ENCODE data around the gene ATP8A2. TPM values are rescaled to one million over a fixed set of nuclear protein-coding genes. Genes with fewer than 3 reads are reported as not detected.

Gene ATP8A2
- total and polyA plus RNA-seq, 2 of the 8 experiments (the other 6 are each of a cell fraction or from before 2014, with no cell fraction given): 2.4 to 8.3 TPM

DNA sequence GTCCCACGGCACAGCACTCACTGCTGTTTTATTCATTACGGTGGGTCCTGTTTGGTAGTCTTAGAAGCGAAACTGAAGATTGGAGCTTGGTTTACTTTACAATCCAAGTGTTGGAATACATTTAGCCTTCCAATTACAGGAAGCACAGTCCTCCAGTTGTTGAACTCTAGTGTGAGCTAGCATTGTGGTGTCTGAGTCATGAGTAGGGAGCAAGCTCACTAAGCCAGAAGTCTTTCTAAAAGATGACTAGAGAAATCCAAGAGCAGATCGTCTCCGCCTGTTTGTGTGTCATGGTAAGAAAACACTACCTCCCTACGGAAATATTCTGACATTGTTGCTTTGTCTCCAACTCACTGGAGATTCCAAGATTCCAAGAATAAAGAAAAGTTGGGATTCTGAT is 690.2 kb downstream of the ATP8A2 start:
- Histone ChIP-seq H3K23me2 (ENCODE audit: low read depth, low read length) (no peaks in the 10 kb centered on the region), H3K56ac (replicated peaks; ENCODE audit: insufficient read length, low read depth, low read length) (no peak overlapping the region), H2BK20ac (ENCODE audit: low read length) (no peak overlapping the region), H3K14ac (ENCODE audit: insufficient read length) (no peak overlapping the region), H3K4me2 (ENCODE audit: insufficient read depth in 1 of 2, low read depth in 2 of 2, low read length in 2 of 2) (no peak overlapping the region), H2AK5ac (ENCODE audit: low read depth, low read length) (no peak overlapping the region), H3K27me3 (replicated peaks in 1 of 4; ENCODE audit: control insufficient read depth in 3 of 4, extremely low read depth in 1 of 4, insufficient read depth in 3 of 4, low read length in 3 of 4) (no peaks in the 10 kb centered on the region; a peak in 1 of 7 replicates), H3K18ac (ENCODE audit: extremely low read depth, low read length) (no peak overlapping the region), H3K9ac (replicated peaks in 1 of 4; ENCODE audit: extremely low read depth in 1 of 4, low read depth in 3 of 4, low read length in 3 of 4) (no peak overlapping the region), H3K4me3 (ENCODE audit: extremely low read depth in 1 of 4, insufficient read depth in 2 of 4, low read depth in 3 of 4, low read length in 4 of 4) (no peak overlapping the region), H2BK15ac (ENCODE audit: low read length) (no peak overlapping the region), H3K4ac (replicated peaks; ENCODE audit: insufficient read length, low read depth, low read length) (no peak overlapping the region), H3K23ac (ENCODE audit: insufficient read length) (no peak overlapping the region), H3K4me1 (replicated peaks in 1 of 4; ENCODE audit: control insufficient read depth in 3 of 4, insufficient read depth in 4 of 4, low read length in 3 of 4) (no peaks in the 10 kb centered on the region), H4K20me1 (replicated peaks in 1 of 2; ENCODE audit: control insufficient read depth in 1 of 2, insufficient read depth in 2 of 2, low read length in 2 of 2) (no peaks in the 10 kb centered on the region), H4K91ac (replicated peaks; ENCODE audit: insufficient read length, low read length) (no peak overlapping the region), H3K9me3 (ENCODE audit: insufficient read depth in 2 of 2, low read depth in 1 of 2, low read length in 1 of 2) (no peaks in the 10 kb centered on the region), H3K27ac (ENCODE audit: low read depth, low read length) (no peak overlapping the region), H3K36me3 (ENCODE audit: control insufficient read depth in 2 of 4, insufficient read depth in 4 of 4, low read length in 3 of 4) (no peaks in the 10 kb centered on the region), H2BK12ac (ENCODE audit: low read depth, low read length) (peak overlapping the region; percentile 18; the same call in 1 of the 2 replicates), H3K79me2 (ENCODE audit: control insufficient read depth in 1 of 2, insufficient read depth in 2 of 2, low read length in 2 of 2) (no peaks in the 10 kb centered on the region), H2BK120ac (replicated peaks; ENCODE audit: low read depth, low read length) (no peak overlapping the region), H4K5ac (ENCODE audit: insufficient read length, low read depth, low read length) (no peak overlapping the region), H2BK5ac (ENCODE audit: low read depth, low read length) (no peak overlapping the region), H2AFZ (ENCODE audit: low read length) (peak overlapping the region; percentile 62), H4K8ac (ENCODE audit: extremely low read depth, insufficient read depth, low read length) (no peak overlapping the region), H3K79me1 (ENCODE audit: low read depth, low read length) (no peaks in the 10 kb centered on the region)
- 90% methylated on average over 6 of the region's 6 CpGs; no CpG with 5 or more reads in 1 of the 2 experiments for WGBS, 2 experiments (ENCODE audit: extremely low coverage in 1 of 2, insufficient coverage in 1 of 2, insufficient read length in 1 of 2, insufficient replicate concordance in 2 of 2, low coverage in 1 of 2, low lambda C conversion rate in 2 of 2, missing lambda C conversion rate in 1 of 2)
- TF ChIP-seq BACH1 (IDR thresholded peaks at IDR 0.05; ENCODE audit: low read length) (no peak), CHD2 (IDR thresholded peaks at IDR 0.05; ENCODE audit: low read length) (no peak), TAF7 (optimal IDR thresholded peaks at IDR 0.05; ENCODE audit: borderline replicate concordance, low read depth, low read length) (no peak), MAFK (IDR thresholded peaks at IDR 0.05; ENCODE audit: low read depth, low read length) (no peak), CEBPB (IDR thresholded peaks at IDR 0.05; ENCODE audit: low read depth, low read length) (no peak), JUND (IDR thresholded peaks at IDR 0.05; ENCODE audit: low read length) (no peak)
- TF ChIP-seq, protein P1, sequence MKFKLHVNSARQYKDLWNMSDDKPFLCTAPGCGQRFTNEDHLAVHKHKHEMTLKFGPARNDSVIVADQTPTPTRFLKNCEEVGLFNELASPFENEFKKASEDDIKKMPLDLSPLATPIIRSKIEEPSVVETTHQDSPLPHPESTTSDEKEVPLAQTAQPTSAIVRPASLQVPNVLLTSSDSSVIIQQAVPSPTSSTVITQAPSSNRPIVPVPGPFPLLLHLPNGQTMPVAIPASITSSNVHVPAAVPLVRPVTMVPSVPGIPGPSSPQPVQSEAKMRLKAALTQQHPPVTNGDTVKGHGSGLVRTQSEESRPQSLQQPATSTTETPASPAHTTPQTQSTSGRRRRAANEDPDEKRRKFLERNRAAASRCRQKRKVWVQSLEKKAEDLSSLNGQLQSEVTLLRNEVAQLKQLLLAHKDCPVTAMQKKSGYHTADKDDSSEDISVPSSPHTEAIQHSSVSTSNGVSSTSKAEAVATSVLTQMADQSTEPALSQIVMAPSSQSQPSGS (IDR thresholded peaks at IDR 0.05; ENCODE audit: low read length): no peak
- ChIA-PET POLR2A (ENCODE audit: partially characterized antibody) (interaction anchor here (1.1 kb wide), 1 partner anchor 10 kb away, joined by 4 read pairs; the partner anchor contains the start of gene SHISA2), CTCF (ENCODE audit: partially characterized antibody) (interaction anchor here (0.6 to 11.4 kb wide), 16 partner anchors 9 to 482 kb away, joined by 3 to 76 read pairs (median 4); no protein-coding TSS in a partner anchor)
- DNase-seq (ENCODE audit: low read depth in 1 of 2, low spot score in 2 of 2) (no peak), FAIRE-seq (no peak)

Measured in H1 (cell line).